CD4-positive, alpha-beta T cell (primary cell): ENCODE results near the gene ZNF646. TPM values are rescaled to one million over a fixed set of nuclear protein-coding genes. Genes with fewer than 3 reads are reported as not detected.

Experiments
- ATAC-seq: fragments of 200-7000 bp; cut with Tn5 transposase; one replicate; pipeline ENCODE4 v1.10.0; 2022; ENCODE audit warnings: mild to moderate bottlenecking; ENCODE audit not compliant: poor library complexity
- CTCF ChIA-PET: fragments of 350-600 bp; sonication (Branson Sonifier 250); formaldehyde crosslinking; loops from one replicate; lab custom pipeline; 2021; ENCODE audit warnings: antibody characterized with exemption, inconsistent platforms; lab: Charles Lee
- POLR2A ChIA-PET: fragments of 350-600 bp; sonication (Branson Sonifier 250); formaldehyde crosslinking; loops from one replicate; lab custom pipeline; 2021; ENCODE audit warnings: antibody characterized with exemption, inconsistent platforms; lab: Charles Lee
- DNase-seq, 14 experiments: peaks; one replicate each; pipeline ENCODE4 v3.0.0-alpha.2; 2013 to 2020; ENCODE audit warnings: mixed read lengths in 2 of 14
- H3K27ac ChIP-seq, 2 donors: one replicate each; pipeline versions ENCODE4 v1.5.1 to v1.7.0; 2013; ENCODE audit warnings: low read length in 2 of 2, low read depth in 1 of 2, mild to moderate bottlenecking in 1 of 2
- H3K27me3 ChIP-seq, 2 experiments: 1 replicate in 1 of 2; 2 replicates in 1 of 2; pipeline versions ENCODE4 v1.6.1 to v1.7.0; 2013; ENCODE audit warnings: low read length in 2 of 2, control low read depth in 1 of 2, mild to moderate bottlenecking in 1 of 2, moderate library complexity in 1 of 2; ENCODE audit not compliant: insufficient read depth in 2 of 2, control insufficient read depth in 1 of 2
- H3K36me3 ChIP-seq: one replicate; pipeline ENCODE4 v1.6.1; 2013; ENCODE audit warnings: low read length, control low read depth; ENCODE audit not compliant: insufficient read depth
- H3K4me1 ChIP-seq: one replicate; pipeline ENCODE4 v1.6.1; 2013; ENCODE audit warnings: low read length, control low read depth; ENCODE audit not compliant: insufficient read depth
- H3K4me3 ChIP-seq: one replicate; pipeline ENCODE4 v1.5.1; 2013; ENCODE audit warnings: mild to moderate bottlenecking, low read length, moderate library complexity
- H3K9me3 ChIP-seq, 2 experiments: 1 replicate in 1 of 2; 2 replicates in 1 of 2; pipeline versions ENCODE4 v1.6.1 to v1.7.0; 2013; ENCODE audit warnings: low read length in 2 of 2, mild to moderate bottlenecking in 2 of 2, control low read depth in 1 of 2, moderate library complexity in 1 of 2; ENCODE audit not compliant: control insufficient read depth in 1 of 2, insufficient read depth in 1 of 2
- H3K27ac Mint-ChIP-seq: one replicate; pipeline ENCODE4 v1.8.0; 2020; ENCODE audit warnings: mixed read lengths
- H3K27me3 Mint-ChIP-seq: one replicate; pipeline ENCODE4 v1.8.0; 2021; ENCODE audit warnings: mixed read lengths
- H3K36me3 Mint-ChIP-seq: one replicate; pipeline ENCODE4 v1.8.0; 2021; ENCODE audit warnings: low read depth, mixed read lengths
- H3K4me1 Mint-ChIP-seq: one replicate; pipeline ENCODE4 v1.8.0; 2021; ENCODE audit warnings: low read depth, mixed read lengths
- H3K4me3 Mint-ChIP-seq: one replicate; pipeline ENCODE4 v1.8.0; 2020; ENCODE audit warnings: mild to moderate bottlenecking, mixed read lengths
- H3K9me3 Mint-ChIP-seq: one replicate; pipeline ENCODE4 v1.8.0; 2020; ENCODE audit warnings: mixed read lengths
- CTCF ChIP-seq: fragments of 200-600 bp; IDR thresholded peaks from one replicate; pipeline ENCODE4 v1.8.0; 2022; ENCODE audit warnings: antibody characterized with exemption, mild to moderate bottlenecking
- intact Hi-C, 2 experiments: fragments of 100-400 bp; cut with DNase I in 1 of 2; cut with micrococcal nuclease in 1 of 2; formaldehyde crosslinking; loops; one replicate each; pipeline versions ENCODE4 v1.15.1 to v1.9.0; 2023 to 2025; cut with DNase I, micrococcal nuclease
- total RNA-seq, 174 experiments: library from RNA in 2 of 174; stranded (reverse) in 2 of 174; gene quantifications; one replicate each; pipeline ENCODE4 v1.2.3 and lab custom pipeline; 2021 to 2026

The ZNF646 gene
- total RNA-seq, 2 experiments from 2014 or later, result 14.3 to 16.6 TPM

GRCh38 chr16:31083981-31084380 is 9.8 kb downstream of the ZNF646 start:
- ATAC-seq (no peak), DNase-seq (no peak)
- Histone ChIP-seq H3K9me3 (no peaks in the 10 kb centered on the region), H3K27me3 (no peaks in the 10 kb centered on the region), H3K4me3 (no peak overlapping the region), H3K4me1 (peaks cover 12% of the 10 kb centered on the region), H3K36me3 (peaks cover 55% of the 10 kb centered on the region), H3K27ac (no peak overlapping the region)
- Mint-ChIP-seq H3K36me3 (peaks cover 46% of the 10 kb centered on the region), H3K9me3 (no peaks in the 10 kb centered on the region), H3K27ac (no peak overlapping the region), H3K4me1 (peaks cover 8% of the 10 kb centered on the region), H3K27me3 (no peaks in the 10 kb centered on the region), H3K4me3 (no peak overlapping the region)
- intact Hi-C loops, result no loop called here
- POLR2A ChIA-PET, result interaction anchor here (0.9 to 2.0 kb wide), 3 partner anchors 9 to 33 kb away, joined by 3 to 15 read pairs (median 3); partner anchors contain the start of genes KAT8, ZNF646 and ZNF668
- no peak for TF ChIP-seq CTCF
- CTCF ChIA-PET, result no interaction called here

- ATAC-seq (no peak), DNase-seq (no peak)
- ChIA-PET CTCF (no interaction called here), POLR2A (interaction anchor here (0.9 to 2.0 kb wide), 3 partner anchors 8 to 33 kb away, joined by 3 to 15 read pairs (median 3); partner anchors contain the start of genes KAT8, ZNF646 and ZNF668)
- no peaks in the 10 kb centered on the region for H3K9me3 Mint-ChIP-seq
- H3K4me1 Mint-ChIP-seq, result peaks cover 8% of the 10 kb centered on the region
- H3K27ac Mint-ChIP-seq, result no peak overlapping the region
- Histone ChIP-seq H3K27ac (no peak overlapping the region), H3K27me3 (no peaks in the 10 kb centered on the region), H3K4me3 (no peak overlapping the region), H3K36me3 (peaks cover 48% of the 10 kb centered on the region), H3K4me1 (peaks cover 12% of the 10 kb centered on the region), H3K9me3 (no peaks in the 10 kb centered on the region)
- TF ChIP-seq CTCF, result no peak
- no peaks in the 10 kb centered on the region for H3K27me3 Mint-ChIP-seq
- no peak overlapping the region for H3K4me3 Mint-ChIP-seq
- intact Hi-C loops, result no loop called here
- peaks cover 42% of the 10 kb centered on the region for H3K36me3 Mint-ChIP-seq
Measured at GRCh38 chr16:31084584-31085302, 10.5 kb downstream of the ZNF646 start.

GRCh38 chr16:31085411-31085810 is 11.2 kb downstream of the ZNF646 start:
- ChIA-PET CTCF (no interaction called here), POLR2A (interaction anchor here (0.7 kb wide), 1 partner anchor 11 kb away, joined by 5 read pairs; the partner anchor contains the start of genes ZNF646 and ZNF668)
- Histone ChIP-seq H3K36me3 (peaks cover 44% of the 10 kb centered on the region), H3K27ac (no peak overlapping the region), H3K9me3 (no peaks in the 10 kb centered on the region), H3K4me1 (peaks cover 11% of the 10 kb centered on the region), H3K27me3 (no peaks in the 10 kb centered on the region), H3K4me3 (no peak overlapping the region)
- ATAC-seq (no peak), DNase-seq (no peak)
- peaks cover 37% of the 10 kb centered on the region for H3K36me3 Mint-ChIP-seq
- H3K27me3 Mint-ChIP-seq, result no peaks in the 10 kb centered on the region
- TF ChIP-seq CTCF, result no peak
- no peaks in the 10 kb centered on the region for H3K9me3 Mint-ChIP-seq
- H3K4me1 Mint-ChIP-seq, result peaks cover 8% of the 10 kb centered on the region
- intact Hi-C loops, result no loop called here
- H3K4me3 Mint-ChIP-seq, result no peak overlapping the region
- H3K27ac Mint-ChIP-seq, result no peak overlapping the region
